H1 (cell line): Measurements from ENCODE around the gene FAM76B. TPM values are rescaled to one million over a fixed set of nuclear protein-coding genes. Genes with fewer than 3 reads are reported as not detected.

ENCODE experiments used
- CTCF ChIA-PET: fragments of 300-600 bp; sonication (Branson Sonifier 250); formaldehyde crosslinking; loops from one replicate; lab custom pipeline; 2021; ENCODE audit not compliant: partially characterized antibody; lab: Charles Lee
- POLR2A ChIA-PET: fragments of 300-600 bp; sonication (Branson Sonifier 250); formaldehyde crosslinking; loops from one replicate; lab custom pipeline; 2021; ENCODE audit warnings: inconsistent platforms; ENCODE audit not compliant: partially characterized antibody; lab: Charles Lee
- DNase-seq, 2 experiments: peaks; one replicate each; pipeline versions ENCODE4 v3.0.0 to v3.0.0-alpha.2; 2010 to 2022; ENCODE audit warnings: low spot score in 2 of 2, low read depth in 1 of 2, mixed read lengths in 1 of 2
- FAIRE-seq: peaks from 2 replicates; lab custom pipeline; 2011; peaks lifted over from hg19 to GRCh38; lab: Jason Lieb, UNC
- H2AFZ ChIP-seq: 2 replicates; pipeline ENCODE4 v1.8.1; 2012; ENCODE audit warnings: low read length, inconsistent platforms
- H2AK5ac ChIP-seq: 2 replicates; pipeline ENCODE4 v1.6.1; 2013; ENCODE audit warnings: low read depth, low read length
- H2BK120ac ChIP-seq: replicated peaks from 2 replicates; pipeline ENCODE3; 2013; ENCODE audit warnings: low read depth, low read length, inconsistent platforms
- H2BK12ac ChIP-seq: 2 replicates; pipeline ENCODE4 v1.6.1; 2013; ENCODE audit warnings: low read depth, low read length
- H2BK15ac ChIP-seq: 2 replicates; pipeline ENCODE4 v1.6.1; 2013; ENCODE audit warnings: low read length
- H2BK20ac ChIP-seq: 2 replicates; pipeline ENCODE4 v1.6.1; 2013; ENCODE audit warnings: low read length
- H2BK5ac ChIP-seq: 2 replicates; pipeline ENCODE4 v1.6.1; 2013; ENCODE audit warnings: low read depth, low read length
- H3K14ac ChIP-seq: 2 replicates; pipeline ENCODE4 v1.6.1; 2013; ENCODE audit warnings: inconsistent platforms; ENCODE audit not compliant: insufficient read length
- H3K18ac ChIP-seq: 2 replicates; pipeline ENCODE4 v1.6.1; 2013; ENCODE audit warnings: low read length; ENCODE audit errors: extremely low read depth
- H3K23ac ChIP-seq: 2 replicates; pipeline ENCODE4 v1.6.1; 2013; ENCODE audit warnings: inconsistent platforms; ENCODE audit not compliant: insufficient read length
- H3K23me2 ChIP-seq: 2 replicates; pipeline ENCODE4 v1.6.1; 2013; ENCODE audit warnings: low read depth, low read length
- H3K27ac ChIP-seq: 2 replicates; pipeline ENCODE4 v1.6.1; 2011; ENCODE audit warnings: low read depth, low read length, inconsistent platforms
- H3K27me3 ChIP-seq, 4 experiments: replicated peaks in 1 of 4; 1 replicate in 1 of 4; 2 replicates in 3 of 4; pipeline versions ENCODE4 v1.6.1 to v1.8.1; 2011 to 2013; ENCODE audit warnings: low read length in 3 of 4, mild to moderate bottlenecking in 3 of 4, inconsistent platforms in 2 of 4, mixed read lengths in 2 of 4, moderate library complexity in 1 of 4; ENCODE audit not compliant: control insufficient read depth in 3 of 4, insufficient read depth in 3 of 4; ENCODE audit errors: extremely low read depth in 1 of 4
- H3K36me3 ChIP-seq, 4 experiments: 2 replicates each; pipeline versions ENCODE4 v1.6.1 to v1.8.1; 2011 to 2013; ENCODE audit warnings: mild to moderate bottlenecking in 4 of 4, low read length in 3 of 4, moderate library complexity in 2 of 4, control low read depth in 1 of 4, inconsistent platforms in 1 of 4; ENCODE audit not compliant: insufficient read depth in 4 of 4, control insufficient read depth in 2 of 4
- H3K4ac ChIP-seq: replicated peaks from 2 replicates; pipeline ENCODE3; 2013; ENCODE audit warnings: low read length, low read depth, mixed read lengths, inconsistent platforms; ENCODE audit not compliant: insufficient read length
- H3K4me1 ChIP-seq, 4 experiments: replicated peaks in 1 of 4; 1 replicate in 1 of 4; 2 replicates in 3 of 4; pipeline versions ENCODE4 v1.6.1 to v1.8.1; 2011 to 2013; ENCODE audit warnings: low read length in 3 of 4, inconsistent platforms in 2 of 4, mixed read lengths in 1 of 4; ENCODE audit not compliant: insufficient read depth in 4 of 4, control insufficient read depth in 3 of 4
- H3K4me2 ChIP-seq, 2 experiments: 2 replicates each; pipeline versions ENCODE4 v1.6.1 to v1.8.1; 2011 to 2013; ENCODE audit warnings: low read depth in 2 of 2, low read length in 2 of 2, control low read depth in 1 of 2, inconsistent platforms in 1 of 2, mild to moderate bottlenecking in 1 of 2; ENCODE audit not compliant: insufficient read depth in 1 of 2
- H3K4me3 ChIP-seq, 4 experiments: fragments of 200-600, 300-600 bp in 1 of 4; sonication (generic), shearing (Covaris generic), sonication (Bioruptor Twin) in 1 of 4; 2 replicates each; pipeline versions ENCODE4 v1.5.1 to v1.8.1; 2011 to 2016; ENCODE audit warnings: low read length in 4 of 4, low read depth in 3 of 4, control low read depth in 2 of 4, inconsistent platforms in 2 of 4, mild to moderate bottlenecking in 2 of 4, mixed read lengths in 1 of 4, moderate library complexity in 1 of 4; ENCODE audit not compliant: insufficient read depth in 2 of 4; ENCODE audit errors: extremely low read depth in 1 of 4
- H3K56ac ChIP-seq: replicated peaks from 2 replicates; pipeline ENCODE3; 2013; ENCODE audit warnings: low read depth, mild to moderate bottlenecking, mixed read lengths, low read length, inconsistent platforms; ENCODE audit not compliant: insufficient read length
- H3K79me1 ChIP-seq: 2 replicates; pipeline ENCODE4 v1.6.1; 2013; ENCODE audit warnings: low read depth, low read length, control low read depth
- H3K79me2 ChIP-seq, 2 experiments: 2 replicates each; pipeline versions ENCODE4 v1.6.1 to v1.8.1; 2012 to 2013; ENCODE audit warnings: low read length in 2 of 2, mild to moderate bottlenecking in 2 of 2, inconsistent platforms in 1 of 2; ENCODE audit not compliant: insufficient read depth in 2 of 2, control insufficient read depth in 1 of 2
- H3K9ac ChIP-seq, 4 experiments: replicated peaks in 1 of 4; 1 replicate in 1 of 4; 2 replicates in 3 of 4; pipeline versions ENCODE4 v1.6.1 to v1.8.1; 2011 to 2013; ENCODE audit warnings: low read depth in 3 of 4, low read length in 3 of 4, control low read depth in 2 of 4, mild to moderate bottlenecking in 2 of 4, moderate library complexity in 2 of 4, inconsistent platforms in 1 of 4; ENCODE audit errors: extremely low read depth in 1 of 4
- H3K9me3 ChIP-seq, 2 experiments: 2 replicates each; pipeline versions ENCODE4 v1.6.1 to v1.8.1; 2012 to 2013; ENCODE audit warnings: mild to moderate bottlenecking in 2 of 2, moderate library complexity in 2 of 2, control low read depth in 1 of 2, inconsistent platforms in 1 of 2, low read depth in 1 of 2, low read length in 1 of 2, mixed read lengths in 1 of 2; ENCODE audit not compliant: insufficient read depth in 2 of 2
- H4K20me1 ChIP-seq, 2 experiments: replicated peaks in 1 of 2; 2 replicates each; pipeline versions ENCODE3 to v1.8.1; 2011 to 2013; ENCODE audit warnings: inconsistent platforms in 2 of 2, low read length in 2 of 2, mild to moderate bottlenecking in 1 of 2; ENCODE audit not compliant: insufficient read depth in 2 of 2, control insufficient read depth in 1 of 2
- H4K5ac ChIP-seq: 2 replicates; pipeline ENCODE4 v1.6.1; 2013; ENCODE audit warnings: low read length, low read depth, mixed read lengths, inconsistent platforms; ENCODE audit not compliant: insufficient read length
- H4K8ac ChIP-seq: 2 replicates; pipeline ENCODE4 v1.8.0; 2013; ENCODE audit warnings: mild to moderate bottlenecking, moderate library complexity, low read length, inconsistent platforms; ENCODE audit not compliant: insufficient read depth; ENCODE audit errors: extremely low read depth
- H4K91ac ChIP-seq: replicated peaks from 2 replicates; pipeline ENCODE3; 2013; ENCODE audit warnings: low read length, mixed read lengths, inconsistent platforms; ENCODE audit not compliant: insufficient read length
- EP300 ChIP-seq, 2 experiments: IDR thresholded peaks; 1 replicate in 1 of 2; 2 replicates in 1 of 2; pipeline ENCODE4 v1.6.1; 2011 to 2012; ENCODE audit warnings: low read depth in 2 of 2, low read length in 2 of 2, mild to moderate bottlenecking in 2 of 2, borderline replicate concordance in 1 of 2, inconsistent platforms in 1 of 2, moderate library complexity in 1 of 2
- HDAC2 ChIP-seq, 2 experiments: fragments of 300-600 bp in 1 of 2; sonication (generic) in 1 of 2; IDR thresholded peaks; 2 replicates each; pipeline ENCODE4 v1.6.1; 2011 to 2012; ENCODE audit warnings: low read depth in 2 of 2, low read length in 2 of 2, mild to moderate bottlenecking in 2 of 2, moderate library complexity in 2 of 2, borderline replicate concordance in 1 of 2, inconsistent platforms in 1 of 2
- WGBS, 2 experiments: shearing (Covaris generic) in 1 of 2; methylation state at CpG; one replicate each; pipeline versions ENCODE4 v1.1.6 to v1.1.7; 2013 to 2015; ENCODE audit warnings: low lambda C conversion rate in 2 of 2, mixed read lengths in 2 of 2, inconsistent platforms in 1 of 2, low coverage in 1 of 2, missing lambda C conversion rate in 1 of 2; ENCODE audit not compliant: insufficient replicate concordance in 2 of 2, insufficient coverage in 1 of 2, insufficient read length in 1 of 2; ENCODE audit errors: extremely low coverage in 1 of 2, missing lambda C conversion rate in 1 of 2; 5-methylcytosine and 5-hydroxymethylcytosine counted together
- polyA plus RNA-seq, 7 experiments: library from polyadenylated mRNA; depleted of rRNA in 3 of 7; stranded (reverse) in 5 of 7; unstranded in 2 of 7; fragments of >200 nt in 5 of 7; fragments of 200-250 nt in 2 of 7; gene quantifications; 1 replicate in 5 of 7; 2 replicates in 1 of 7; 4 replicates in 1 of 7; pipeline versions ENCODE4 v1.2.1 to v1.2.3, GENCODE V29; 2011 to 2013; ENCODE audit warnings: missing spikeins in 2 of 7, mixed read lengths in 2 of 7
- total RNA-seq: library from RNA; stranded (reverse); fragmentation: NEBNext Ultra II Directional; extraction: Animal tissue kit (Norgen Biotek cat#: 25700); gene quantifications from 2 replicates; pipeline ENCODE4 v1.2.1, GENCODE V29; 2021
- TF ChIP-seq, protein P1 (sequence below): IDR thresholded peaks from 2 replicates; pipeline ENCODE4 v1.6.1; 2012; ENCODE audit warnings: inconsistent platforms
- TF ChIP-seq, protein P2 (sequence below), 3 experiments: IDR thresholded peaks; 1 replicate in 2 of 3; 2 replicates in 1 of 3; pipeline versions ENCODE4 v1.5.1 to v1.6.1; 2011; ENCODE audit warnings: low read length in 3 of 3, mild to moderate bottlenecking in 3 of 3, inconsistent platforms in 2 of 3, low read depth in 1 of 3, moderate library complexity in 1 of 3; ENCODE audit not compliant: insufficient read depth in 1 of 3; ENCODE audit errors: control extremely low read depth in 1 of 3
- TF ChIP-seq, protein P3 (sequence below): IDR thresholded peaks from 2 replicates; pipeline ENCODE4 v1.6.1; 2011; ENCODE audit warnings: low read length, improper control_type of control experiment

The FAM76B gene
- total and polyA plus RNA-seq, 2 of the 8 experiments (the other 6 are each of a cell fraction or from before 2014, with no cell fraction given) = 11.0 to 22.3 TPM

DNA sequence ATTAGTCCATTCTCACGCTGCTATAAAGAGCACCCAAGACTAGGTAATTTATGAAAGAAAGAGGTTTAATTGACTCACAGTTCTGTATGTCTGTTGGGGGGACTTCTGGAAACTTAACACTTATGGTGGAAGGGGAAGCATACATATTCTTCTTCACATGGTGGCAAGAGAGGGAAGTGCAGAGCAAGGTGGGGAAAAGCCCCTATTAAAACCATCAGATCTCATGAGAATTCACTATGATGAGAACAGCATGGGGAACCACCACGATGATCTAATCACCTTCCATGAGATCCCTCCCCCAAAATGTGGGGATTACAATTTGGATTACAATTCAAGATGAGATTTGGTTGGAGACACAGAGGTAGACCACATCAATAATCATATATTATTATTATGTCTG, 26.5 kb upstream of the FAM76B start:
- Histone ChIP-seq H3K4me3 (no peak overlapping the region), H3K4ac (no peak overlapping the region), H2AFZ (no peak overlapping the region), H3K4me2 (no peak overlapping the region), H4K5ac (no peak overlapping the region), H3K27me3 (no peaks in the 10 kb centered on the region), H2BK12ac (no peak overlapping the region), H3K14ac (no peak overlapping the region), H4K91ac (no peak overlapping the region), H3K18ac (no peak overlapping the region), H3K36me3 (peaks cover 3 to 40% (median 11%) of the 10 kb centered on the region in 4 experiments; a peak in 5 of 8 replicates), H2BK5ac (no peak overlapping the region), H3K9ac (no peak overlapping the region), H4K8ac (no peak overlapping the region), H4K20me1 (peaks cover 0 to 1% of the 10 kb centered on the region in 2 experiments), H3K56ac (no peak overlapping the region), H3K9me3 (no peaks in the 10 kb centered on the region), H3K79me1 (no peaks in the 10 kb centered on the region), H3K79me2 (no peaks in the 10 kb centered on the region), H2BK120ac (no peak overlapping the region), H3K4me1 (no peaks in the 10 kb centered on the region), H3K23me2 (no peaks in the 10 kb centered on the region)
- ChIA-PET POLR2A (no interaction called here), CTCF (no interaction called here)
- no peak for DNase-seq
- FAIRE-seq = no peak
- TF ChIP-seq HDAC2 (IDR thresholded peaks at IDR 0.05; ENCODE audit: borderline replicate concordance in 1 of 2, low read depth in 2 of 2, low read length in 2 of 2) = no peak
- no peak for TF ChIP-seq EP300 (IDR thresholded peaks at IDR 0.05; ENCODE audit: borderline replicate concordance in 1 of 2, low read depth in 2 of 2, low read length in 2 of 2)
- TF ChIP-seq, protein P1, sequence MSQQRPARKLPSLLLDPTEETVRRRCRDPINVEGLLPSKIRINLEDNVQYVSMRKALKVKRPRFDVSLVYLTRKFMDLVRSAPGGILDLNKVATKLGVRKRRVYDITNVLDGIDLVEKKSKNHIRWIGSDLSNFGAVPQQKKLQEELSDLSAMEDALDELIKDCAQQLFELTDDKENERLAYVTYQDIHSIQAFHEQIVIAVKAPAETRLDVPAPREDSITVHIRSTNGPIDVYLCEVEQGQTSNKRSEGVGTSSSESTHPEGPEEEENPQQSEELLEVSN = no peak
- TF ChIP-seq, protein P2, sequence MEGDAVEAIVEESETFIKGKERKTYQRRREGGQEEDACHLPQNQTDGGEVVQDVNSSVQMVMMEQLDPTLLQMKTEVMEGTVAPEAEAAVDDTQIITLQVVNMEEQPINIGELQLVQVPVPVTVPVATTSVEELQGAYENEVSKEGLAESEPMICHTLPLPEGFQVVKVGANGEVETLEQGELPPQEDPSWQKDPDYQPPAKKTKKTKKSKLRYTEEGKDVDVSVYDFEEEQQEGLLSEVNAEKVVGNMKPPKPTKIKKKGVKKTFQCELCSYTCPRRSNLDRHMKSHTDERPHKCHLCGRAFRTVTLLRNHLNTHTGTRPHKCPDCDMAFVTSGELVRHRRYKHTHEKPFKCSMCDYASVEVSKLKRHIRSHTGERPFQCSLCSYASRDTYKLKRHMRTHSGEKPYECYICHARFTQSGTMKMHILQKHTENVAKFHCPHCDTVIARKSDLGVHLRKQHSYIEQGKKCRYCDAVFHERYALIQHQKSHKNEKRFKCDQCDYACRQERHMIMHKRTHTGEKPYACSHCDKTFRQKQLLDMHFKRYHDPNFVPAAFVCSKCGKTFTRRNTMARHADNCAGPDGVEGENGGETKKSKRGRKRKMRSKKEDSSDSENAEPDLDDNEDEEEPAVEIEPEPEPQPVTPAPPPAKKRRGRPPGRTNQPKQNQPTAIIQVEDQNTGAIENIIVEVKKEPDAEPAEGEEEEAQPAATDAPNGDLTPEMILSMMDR (IDR thresholded peaks at IDR 0.05; ENCODE audit: control extremely low read depth in 1 of 3, insufficient read depth in 1 of 3, low read depth in 1 of 3, low read length in 3 of 3) = no peak
- TF ChIP-seq, protein P3, sequence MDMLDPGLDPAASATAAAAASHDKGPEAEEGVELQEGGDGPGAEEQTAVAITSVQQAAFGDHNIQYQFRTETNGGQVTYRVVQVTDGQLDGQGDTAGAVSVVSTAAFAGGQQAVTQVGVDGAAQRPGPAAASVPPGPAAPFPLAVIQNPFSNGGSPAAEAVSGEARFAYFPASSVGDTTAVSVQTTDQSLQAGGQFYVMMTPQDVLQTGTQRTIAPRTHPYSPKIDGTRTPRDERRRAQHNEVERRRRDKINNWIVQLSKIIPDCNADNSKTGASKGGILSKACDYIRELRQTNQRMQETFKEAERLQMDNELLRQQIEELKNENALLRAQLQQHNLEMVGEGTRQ = no peak
- TF ChIP-seq, all 59 proteins: peak for 0
- no peak overlapping the region for H2BK20ac ChIP-seq
- no peak overlapping the region for H3K27ac ChIP-seq
- H2AK5ac ChIP-seq = no peak overlapping the region
- H2BK15ac ChIP-seq = no peak overlapping the region
- no peak overlapping the region for H3K23ac ChIP-seq
- 89% methylated on average over 2 of the region's 2 CpGs; no CpG with 5 or more reads in 1 of the 2 experiments for WGBS, 2 experiments
